ENCODE results near the gene UBA5.

The UBA5 gene

DNA sequence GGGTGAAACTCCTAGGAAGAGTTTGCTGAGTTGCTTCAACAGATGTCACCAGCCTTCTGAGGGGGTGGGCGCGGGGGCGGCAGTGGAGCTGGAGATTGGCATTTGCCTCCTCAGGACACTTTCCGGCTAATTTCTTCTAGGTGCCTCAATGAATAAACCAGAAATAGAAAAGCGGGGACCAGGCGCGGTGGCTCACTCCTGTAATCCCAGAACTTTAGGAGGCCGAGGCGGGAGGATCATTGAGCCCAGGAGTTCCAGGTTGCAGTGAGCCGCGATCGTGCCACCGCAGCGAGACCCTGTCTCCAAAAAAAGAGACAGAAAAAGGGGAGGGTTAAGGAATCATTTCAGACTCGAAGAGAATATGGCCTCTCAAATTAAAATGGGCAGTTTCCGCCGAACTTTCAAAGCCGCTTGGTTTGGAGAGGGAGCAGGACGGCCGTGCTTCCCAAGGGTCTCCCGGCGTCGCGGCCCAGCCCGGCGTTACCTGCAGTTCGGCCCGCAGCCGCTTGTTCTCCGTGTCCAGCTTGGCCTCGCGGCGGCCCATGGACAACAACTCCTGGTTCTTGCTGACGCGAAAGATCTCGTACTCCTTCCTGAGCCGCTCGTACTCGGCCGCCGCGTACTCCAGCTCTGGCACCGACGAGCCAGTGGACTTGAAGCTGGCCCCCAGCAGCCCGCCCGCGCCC is 61.5 kb downstream of the UBA5 start:
- peak; percentile 75 for DNase-seq (ENCODE audit: low read depth)

- DNase-seq (ENCODE audit: low read depth) = peak; percentile 97
These were observed 62.3 kb downstream of the UBA5 start, which contains the start of gene NPHP3 for GRCh38 chr3:132722165-132723023. NPHP3 (minus strand) TSS chr3:132722409; CDS start chr3:132722355, 54 bp downstream.

DNA sequence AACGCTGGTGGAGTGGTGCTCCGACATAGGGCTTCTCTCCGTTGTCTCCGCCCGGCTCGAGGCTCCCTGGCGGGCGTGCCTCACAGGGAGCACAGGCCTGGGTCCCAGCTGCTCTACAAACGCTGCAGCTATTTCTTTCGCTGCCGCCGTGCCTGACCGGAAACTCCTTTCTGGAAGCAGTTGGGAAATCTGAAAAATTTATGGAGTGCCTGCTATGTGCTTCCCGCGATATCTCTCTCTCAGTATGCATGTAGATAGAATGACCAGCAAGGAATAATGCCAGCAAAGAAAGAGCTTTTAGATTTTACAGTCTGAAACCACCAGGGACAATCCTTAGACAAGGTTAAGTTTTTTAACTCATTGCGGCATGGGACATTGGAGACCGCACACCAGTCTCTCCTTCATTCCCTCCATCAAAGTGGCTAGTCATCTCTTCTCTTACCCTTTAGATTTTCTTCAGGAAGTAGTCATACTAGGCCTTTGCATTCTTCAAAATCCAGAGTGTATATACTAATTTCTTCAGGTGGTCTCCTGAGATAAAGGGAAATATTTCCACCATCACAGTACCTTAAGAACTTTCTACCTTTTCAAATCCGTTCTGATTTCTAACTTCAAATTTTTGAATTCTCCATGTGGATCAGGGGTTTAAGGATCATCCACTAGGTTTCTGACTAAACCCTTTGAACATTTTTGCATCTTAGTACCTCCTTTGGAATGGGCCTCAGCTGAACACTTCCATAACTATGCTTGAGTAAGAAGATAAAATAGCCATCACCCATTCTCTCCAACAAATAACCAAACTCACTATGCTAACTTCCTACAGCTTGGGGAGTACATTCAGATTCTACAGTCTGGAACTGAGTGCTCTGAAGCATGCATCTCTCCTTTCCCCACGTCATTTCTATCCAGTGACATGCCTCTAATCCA is 63.2 kb downstream of the UBA5 start:
- peak; percentile 1 for DNase-seq (ENCODE audit: low read depth)

- peak; percentile 16 for DNase-seq (ENCODE audit: low read depth)
These were observed 66.3 kb downstream of the UBA5 start for GRCh38 chr3:132726341-132726823.

All from iris pigment epithelial cell (primary cell).